Uterus (tissue), 2 donors: ENCODE data around the gene TRPV2.

Experiments used
- CTCF ChIP-seq, 4 experiments: fragments of 200-600 bp in 2 of 4; fragments of 450-650 bp in 2 of 4; sonication (generic) in 2 of 4; IDR thresholded peaks; one replicate each; pipeline ENCODE4 v1.5.1; 2016 to 2019; ENCODE audit warnings: antibody characterized with exemption in 4 of 4, mild to moderate bottlenecking in 2 of 4, moderate library complexity in 1 of 4
- POLR2A ChIP-seq, 2 donors: fragments of 450-650 bp; IDR thresholded peaks; one replicate each; pipeline ENCODE4 v1.6.1; 2016; ENCODE audit warnings: antibody characterized with exemption in 2 of 2, mild to moderate bottlenecking in 1 of 2, moderate library complexity in 1 of 2

GRCh38 chr17:16465052-16465312 is 49.6 kb downstream of the TRPV2 start:
- TF ChIP-seq CTCF (IDR thresholded peaks at IDR 0.05) (no peak), POLR2A (IDR thresholded peaks at IDR 0.05) (no peak)
